Nucleus accumbens (tissue), 56 donors: ENCODE results near the gene KRTAP6-1.

Experiments used
- DNase-seq, 56 donors: peaks; one replicate each; lab custom pipeline; 2025; lab: John Stamatoyannopoulos, UW

KRTAP6-1 gene

GRCh38 chr21:30613836-30614235 lies at the start of gene KRTAP6-1:
TSS of gene KRTAP6-1 (minus strand) at chr21:30613930. CDS start at chr21:30613904, 26 bp downstream.
- no peak for DNase-seq

GRCh38 chr21:30652891-30653290 lies 39.2 kb upstream of the KRTAP6-1 start:
- DNase-seq = no peak

GRCh38 chr21:30646904-30647414 lies 33.2 kb upstream of the KRTAP6-1 start:
- DNase-seq = no peak

GRCh38 chr21:30642564-30642963 lies 28.8 kb upstream of the KRTAP6-1 start, which contains the start of gene KRTAP20-3:
TSS of gene KRTAP20-3 (plus strand) at chr21:30642864.
- DNase-seq = no peak

GRCh38 chr21:30638686-30639085 lies 25.0 kb upstream of the KRTAP6-1 start:
- DNase-seq = no peak

- no peak for DNase-seq
These were observed 21.2 kb upstream of the KRTAP6-1 start, which contains the start of gene KRTAP20-2 for GRCh38 chr21:30634906-30635305. TSS of gene KRTAP20-2 (plus strand) at chr21:30635206. CDS start at chr21:30635264, 58 bp downstream.

- no peak for DNase-seq
These were observed 15.5 kb upstream of the KRTAP6-1 start for GRCh38 chr21:30629200-30629599.

GRCh38 chr21:30628109-30628508 lies 14.4 kb upstream of the KRTAP6-1 start:
- DNase-seq = no peak

- DNase-seq = no peak
These were observed 11.9 kb upstream of the KRTAP6-1 start for GRCh38 chr21:30625449-30626165.

GRCh38 chr21:30623362-30623761 lies 9.6 kb upstream of the KRTAP6-1 start:
- no peak for DNase-seq

- DNase-seq = no peak
These were observed 6.8 kb upstream of the KRTAP6-1 start, which contains the start of gene KRTAP20-4 for GRCh38 chr21:30620522-30620921. TSS of gene KRTAP20-4 (plus strand) at chr21:30620627.

- no peak for DNase-seq
These were observed 6.3 kb upstream of the KRTAP6-1 start for GRCh38 chr21:30620080-30620479.

- DNase-seq = no peak
These were observed 2.4 kb upstream of the KRTAP6-1 start, which contains the start of gene KRTAP20-1 for GRCh38 chr21:30616125-30616524. TSS of gene KRTAP20-1 (plus strand) at chr21:30616425. CDS start at chr21:30616455, 30 bp downstream.

GRCh38 chr21:30615199-30615598 lies 1.5 kb upstream of the KRTAP6-1 start:
- DNase-seq = no peak

GRCh38 chr21:30612132-30612531 lies 1.6 kb downstream of the KRTAP6-1 start:
- no peak for DNase-seq

GRCh38 chr21:30605968-30606367 lies 7.8 kb downstream of the KRTAP6-1 start:
- no peak for DNase-seq

- no peak for DNase-seq
These were observed 12.9 kb downstream of the KRTAP6-1 start, which contains the start of gene KRTAP22-1 for GRCh38 chr21:30600787-30601186. TSS of gene KRTAP22-1 (plus strand) at chr21:30601087.

- no peak for DNase-seq
These were observed 14.9 kb downstream of the KRTAP6-1 start, which contains the start of gene KRTAP6-2 for GRCh38 chr21:30598802-30599201. TSS of gene KRTAP6-2 (minus strand) at chr21:30598902. CDS start at chr21:30598874, 28 bp downstream.

- no peak for DNase-seq
These were observed 21.6 kb downstream of the KRTAP6-1 start, which contains the start of gene KRTAP6-3 for GRCh38 chr21:30592140-30592539. TSS of gene KRTAP6-3 (plus strand) at chr21:30592440. CDS start at chr21:30592446, 6 bp downstream.

- no peak for DNase-seq
These were observed 23.4 kb downstream of the KRTAP6-1 start, which contains the start of gene KRTAP22-2 for GRCh38 chr21:30590297-30590696. TSS of gene KRTAP22-2 (minus strand) at chr21:30590397.

GRCh38 chr21:30582870-30583269 lies 30.9 kb downstream of the KRTAP6-1 start:
- DNase-seq = no peak

- no peak for DNase-seq
These were observed 33.6 kb downstream of the KRTAP6-1 start for GRCh38 chr21:30580132-30580531.
